HG03103 (cell line): Measurements from ENCODE around the gene PCGF2.

ENCODE experiments used
- ATAC-seq: cut with Tn5 transposase; IDR thresholded peaks from one replicate; pipeline ENCODE4 v1.9.1; 2021; ENCODE audit warnings: low read depth; ENCODE audit not compliant: unreplicated experiment

PCGF2 gene

DNA sequence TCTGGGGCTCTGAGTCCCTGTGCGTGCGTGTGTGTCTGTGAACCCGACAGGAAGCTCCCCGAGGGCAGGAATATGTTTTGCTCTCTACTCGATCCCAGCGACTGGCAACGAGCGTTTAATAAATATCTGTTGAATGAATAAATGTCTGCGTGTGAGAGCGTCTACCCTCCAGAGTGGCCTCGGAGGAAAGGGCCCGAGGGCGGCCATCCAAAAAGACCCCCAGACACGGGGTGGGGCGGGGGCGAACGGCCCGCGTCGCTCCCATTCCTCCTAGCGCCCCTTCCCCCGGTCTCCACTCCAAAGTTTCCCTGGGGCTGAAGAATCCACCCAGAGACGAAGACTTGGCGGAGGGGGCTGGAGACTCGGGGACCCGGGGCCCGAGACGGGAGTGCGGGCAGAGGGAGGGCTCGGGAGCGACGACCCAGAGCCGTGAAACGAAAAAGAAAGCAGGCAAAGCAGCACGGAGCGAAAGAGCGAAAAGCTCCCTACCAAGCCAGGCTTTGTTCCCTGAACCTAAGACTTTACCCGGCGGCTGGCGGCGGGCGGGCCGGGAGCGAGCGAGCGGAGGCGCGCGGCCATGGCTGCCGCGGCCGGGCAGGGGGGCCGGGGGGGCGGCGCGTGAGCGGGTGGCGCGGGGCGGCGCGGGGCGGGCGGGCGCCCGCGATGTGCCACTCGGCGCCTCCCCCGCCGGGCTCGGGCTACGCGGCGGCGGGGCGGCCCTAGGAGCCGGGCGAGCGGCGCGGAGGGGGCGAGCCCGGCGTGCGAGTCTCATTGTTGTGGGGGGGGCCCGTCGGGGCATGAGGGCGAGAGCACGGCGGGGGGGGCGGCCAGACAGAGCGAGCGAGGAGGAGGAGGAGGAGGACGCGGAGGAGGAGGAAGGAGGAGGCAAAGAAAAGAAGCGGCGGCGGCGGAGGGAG is 43.3 kb downstream of the PCGF2 start, which contains the start of gene MLLT6:
Gene MLLT6, plus strand, starts transcription at position 668 of the 917 bp plus-strand sequence. CDS start 360 bp downstream, outside the sequence.
- ATAC-seq: no peak

DNA sequence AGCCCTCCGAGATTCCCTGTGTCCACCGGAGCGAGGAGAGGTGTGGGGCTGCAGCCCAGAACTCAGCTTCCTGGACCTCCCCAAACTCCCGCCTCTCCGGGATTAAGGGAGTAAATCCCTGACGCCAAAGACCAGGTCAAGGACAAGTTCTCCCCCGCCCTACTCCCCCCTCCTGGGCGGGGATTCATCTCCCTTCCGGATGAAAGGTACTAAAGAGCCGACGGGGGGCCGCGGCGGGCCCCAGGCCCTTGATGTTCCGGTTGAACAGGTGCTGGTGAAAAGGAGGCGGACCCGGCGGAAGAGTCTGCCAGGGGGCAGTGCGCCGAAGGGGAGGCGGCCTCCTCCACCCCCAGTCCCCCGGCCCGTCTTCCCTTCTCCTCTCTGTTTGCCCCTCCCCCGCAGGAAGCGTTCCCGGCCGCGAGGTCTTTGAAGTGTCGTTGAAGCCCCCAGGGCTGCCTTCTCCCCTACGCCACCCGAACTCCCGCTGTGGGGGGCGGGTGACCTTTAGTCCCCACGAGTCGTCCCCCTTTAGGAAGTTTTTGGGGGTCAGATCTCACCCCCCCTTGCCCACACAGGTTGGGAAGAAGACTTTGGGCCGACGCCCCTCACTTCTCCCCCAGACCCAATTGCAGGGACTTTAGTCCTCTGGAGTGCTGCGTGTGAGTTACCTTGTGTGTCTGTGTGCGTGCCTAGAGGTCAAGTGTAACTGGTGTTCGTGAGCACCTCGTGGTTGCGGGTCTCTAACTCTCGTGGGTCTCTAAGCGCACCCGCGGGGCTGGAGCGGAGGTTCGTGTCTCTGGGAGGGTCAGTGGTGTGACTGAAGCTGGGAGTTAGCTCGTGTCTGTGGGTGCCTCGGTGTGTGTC is 44.2 kb downstream of the PCGF2 start:
- no peak for ATAC-seq

DNA sequence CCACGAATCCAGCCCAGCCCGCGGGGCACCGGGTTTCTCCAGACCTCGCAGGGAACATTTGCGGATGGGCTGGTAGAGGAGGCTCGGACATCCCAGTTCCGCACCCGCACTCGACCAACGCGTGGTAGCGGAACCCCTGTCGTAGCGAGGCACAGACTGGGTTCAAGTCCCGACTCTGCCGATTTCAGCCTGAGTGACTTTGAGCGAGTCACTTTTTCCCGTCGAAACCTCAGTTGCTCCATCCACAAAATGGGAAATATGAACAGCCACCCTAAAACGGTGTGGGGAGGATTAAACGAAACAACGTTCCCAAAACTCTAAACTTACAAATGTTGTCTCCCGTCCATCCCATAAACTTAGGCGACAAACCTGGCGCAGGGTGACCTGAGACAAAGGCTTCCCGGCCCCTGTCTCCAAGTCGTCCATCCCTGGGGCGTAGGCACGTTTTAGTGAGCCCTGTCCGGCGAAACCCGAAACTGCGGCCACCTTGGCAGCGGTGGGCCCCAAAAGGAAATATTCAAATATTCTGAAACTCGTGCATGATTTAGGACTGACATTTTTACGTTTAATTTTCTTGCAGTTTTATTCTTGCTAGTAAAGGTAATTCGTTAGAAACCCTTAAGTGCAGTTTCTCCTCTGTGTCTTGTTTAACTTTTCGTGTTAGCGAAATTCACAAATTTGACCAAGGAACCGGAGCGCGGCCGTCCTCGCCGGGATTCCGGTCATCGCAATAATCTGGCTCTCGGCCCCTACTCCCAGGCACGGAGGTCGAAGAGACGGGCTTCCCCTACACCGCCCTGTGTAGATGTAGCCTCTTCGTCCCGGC is 45.0 kb downstream of the PCGF2 start:
- no peak for ATAC-seq

DNA sequence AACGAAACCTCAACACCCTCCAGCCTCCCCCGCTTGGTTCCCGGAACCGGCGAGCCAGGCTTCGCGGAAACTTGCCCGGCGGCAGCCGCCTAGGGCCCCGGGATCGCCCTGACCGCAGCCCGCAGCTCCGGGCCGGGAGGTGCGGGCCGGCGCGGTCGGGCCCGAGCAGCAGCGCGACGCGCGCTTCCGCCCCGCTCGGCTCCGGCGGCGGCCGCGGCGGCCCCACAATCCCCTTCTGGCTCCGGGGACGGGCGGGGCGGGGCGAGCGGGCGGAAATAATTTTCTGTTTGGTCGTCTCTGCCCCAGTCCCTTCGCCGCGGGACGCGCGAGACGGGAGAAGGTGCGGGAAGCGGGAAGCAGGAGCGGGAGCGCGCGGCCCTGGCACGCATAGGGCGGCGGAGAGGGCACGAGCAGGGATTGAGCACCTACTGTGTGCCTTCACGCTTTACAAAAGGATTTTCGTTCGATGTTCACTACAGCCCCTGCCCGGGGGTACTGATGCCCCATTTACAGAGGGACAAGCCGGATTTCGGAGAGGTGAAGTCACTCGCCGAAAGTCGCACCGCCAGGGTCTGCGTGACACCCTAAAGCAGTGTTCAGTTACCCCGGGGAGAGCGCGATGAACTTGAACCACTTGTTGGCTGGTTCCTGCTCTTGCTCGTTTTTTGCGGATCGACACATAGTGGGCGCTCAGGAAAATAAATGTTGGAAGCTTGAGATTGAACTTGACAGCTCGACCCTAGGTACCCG is 45.8 kb downstream of the PCGF2 start:
- no peak for ATAC-seq

DNA sequence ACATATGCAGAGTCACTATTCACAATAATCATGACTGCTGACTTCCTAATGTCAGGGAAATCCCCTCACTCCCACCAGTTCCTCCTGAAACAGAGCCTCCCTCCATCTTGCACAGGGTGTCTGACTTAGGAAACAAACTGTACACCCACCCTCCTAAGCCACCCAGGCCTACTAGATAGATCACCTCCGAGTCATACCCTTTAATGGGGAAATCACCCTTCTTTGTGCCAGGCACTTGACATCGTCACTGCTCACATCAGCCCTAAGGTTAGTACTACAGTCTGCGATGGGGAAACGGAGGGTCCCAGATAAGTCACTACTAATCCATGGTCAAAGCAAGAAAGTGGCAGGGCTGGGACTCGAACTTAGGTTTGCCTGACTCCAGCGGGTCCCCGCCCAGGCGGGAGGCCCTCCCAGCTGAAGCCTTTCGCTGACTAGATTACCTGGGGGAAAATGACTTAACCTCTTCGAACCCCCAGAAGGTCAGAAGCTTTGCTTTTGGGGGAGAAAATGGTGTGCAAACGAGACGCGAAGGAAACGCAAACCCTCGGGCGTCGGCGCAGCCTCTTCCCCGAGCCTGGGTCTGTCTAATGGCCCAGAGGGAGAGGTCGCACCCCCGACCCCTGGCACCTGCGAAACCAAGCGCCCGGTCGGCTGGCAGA is 46.5 kb downstream of the PCGF2 start:
- no peak for ATAC-seq

DNA sequence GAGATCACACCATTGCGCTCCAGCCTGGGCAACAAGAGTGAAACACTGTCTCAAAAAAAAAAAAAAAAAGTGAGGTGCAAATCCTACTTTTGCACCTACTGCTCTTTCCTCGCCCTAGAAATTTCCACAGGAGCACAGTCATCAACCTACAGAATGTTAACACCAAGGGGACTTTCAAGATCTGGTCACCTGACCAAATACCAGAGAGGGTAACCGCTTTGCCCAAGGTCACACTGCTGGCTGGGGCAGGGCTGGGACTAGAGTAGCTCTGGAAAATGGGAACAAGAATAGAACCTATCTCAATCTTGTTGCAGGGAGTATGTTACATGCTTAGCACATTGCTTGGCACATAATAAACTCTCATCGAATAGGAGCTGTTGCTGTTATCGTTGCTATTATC is 49.4 kb downstream of the PCGF2 start:
- no peak for ATAC-seq

DNA sequence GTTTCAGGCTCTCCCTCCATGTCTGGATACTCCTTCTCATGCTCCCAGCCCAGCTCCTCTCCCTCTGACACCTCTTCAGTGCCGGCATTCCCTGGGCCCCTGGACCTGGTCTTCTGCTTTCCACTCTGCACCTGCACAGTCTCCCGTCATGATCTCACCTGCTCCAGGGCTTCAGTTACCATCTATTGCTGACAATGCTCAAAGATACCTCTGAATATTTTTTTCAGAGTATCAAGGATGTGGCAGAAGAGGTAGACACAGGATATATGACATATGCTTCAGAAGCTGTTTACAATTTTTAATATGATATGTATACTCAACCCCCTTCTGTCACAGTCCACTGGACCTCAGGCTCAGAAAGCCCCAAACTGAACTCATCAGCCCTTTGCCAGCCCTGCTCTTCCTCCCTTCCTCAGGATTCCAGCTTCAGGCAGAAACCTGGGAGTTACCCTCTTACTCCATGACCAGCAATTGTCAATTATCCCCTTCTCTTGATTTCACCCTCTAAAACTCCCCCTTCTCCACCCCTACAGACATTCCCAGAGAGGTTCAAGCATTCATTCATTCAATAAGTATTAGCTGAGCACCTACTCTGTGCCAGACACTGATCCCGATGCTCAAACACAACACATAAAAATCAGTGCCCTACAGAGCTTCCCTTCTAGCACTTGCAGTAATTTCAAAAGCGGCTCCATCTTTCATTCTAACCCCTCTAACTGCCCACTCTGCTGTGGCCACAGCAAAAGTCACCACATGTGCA is 50.9 kb downstream of the PCGF2 start:
- no peak for ATAC-seq

DNA sequence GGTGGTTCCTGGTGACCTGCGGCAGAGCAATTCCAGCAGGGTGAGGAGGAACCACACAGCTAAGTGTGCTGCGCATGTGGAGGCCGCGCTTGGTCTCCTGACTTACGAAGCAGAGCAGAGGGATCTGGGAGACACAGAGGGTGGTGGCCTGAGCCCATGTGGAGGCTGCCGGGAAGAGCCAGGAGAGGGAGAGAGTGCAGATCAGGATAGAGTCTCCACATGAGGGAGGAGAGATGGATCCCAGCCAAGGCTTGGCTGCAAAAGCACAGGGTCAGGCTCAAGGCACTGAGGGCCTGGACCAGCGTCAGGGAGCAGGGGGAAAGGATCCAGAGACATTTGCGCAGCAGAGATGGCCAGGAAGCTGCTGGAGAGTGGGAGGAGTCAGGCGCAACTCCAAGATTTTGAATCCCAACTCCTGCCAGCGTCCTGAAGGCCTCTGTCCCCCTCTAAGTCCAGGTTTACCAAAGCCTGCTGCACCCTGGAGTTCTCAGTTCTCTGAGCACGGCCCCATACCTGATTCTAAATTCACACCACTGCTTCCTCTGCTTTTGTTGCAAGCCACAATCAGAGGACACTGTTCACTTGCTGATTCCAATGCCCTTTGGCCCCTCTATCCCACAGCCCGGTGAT is 54.3 kb downstream of the PCGF2 start:
- no peak for ATAC-seq

DNA sequence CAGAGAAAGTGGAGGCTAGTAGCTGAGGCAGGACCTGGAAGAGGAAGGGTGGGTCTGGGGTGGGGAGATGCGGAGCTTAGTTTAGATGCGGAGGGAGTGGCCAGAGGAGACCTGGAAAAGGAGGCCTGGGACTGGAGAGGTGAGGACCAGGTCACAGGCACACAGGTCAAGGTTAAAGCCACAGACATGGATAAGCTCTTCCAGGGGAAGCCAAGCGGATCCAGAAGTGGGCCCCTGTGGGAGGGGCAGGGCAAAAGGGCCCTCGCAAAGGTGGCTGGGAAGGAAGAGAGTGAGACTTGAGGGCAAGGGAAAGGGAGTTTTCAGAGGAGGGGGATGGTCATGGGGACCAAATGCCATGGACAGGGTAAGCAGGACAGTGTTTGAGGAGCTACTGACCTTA is 57.0 kb downstream of the PCGF2 start:
- ATAC-seq: no peak

DNA sequence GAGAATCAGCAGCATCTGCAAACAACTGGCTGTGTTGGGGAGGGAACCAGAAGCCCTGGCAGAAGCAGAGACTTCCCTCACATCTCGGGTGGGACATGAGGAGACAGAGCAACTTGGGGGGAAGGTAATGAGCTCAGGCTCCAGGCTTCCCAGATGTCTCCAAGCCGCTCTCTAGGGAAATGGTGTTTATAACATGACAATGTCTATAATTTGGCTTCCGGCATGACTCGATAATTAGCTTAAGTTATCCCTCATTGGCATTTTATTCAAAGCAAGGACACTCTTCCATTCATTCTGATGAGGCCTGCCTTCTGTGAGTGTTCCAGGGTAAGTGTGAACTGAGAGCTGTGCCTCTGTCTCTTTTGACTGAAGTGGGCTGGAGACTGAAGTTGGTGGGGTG is 57.8 kb downstream of the PCGF2 start:
- no peak for ATAC-seq

DNA sequence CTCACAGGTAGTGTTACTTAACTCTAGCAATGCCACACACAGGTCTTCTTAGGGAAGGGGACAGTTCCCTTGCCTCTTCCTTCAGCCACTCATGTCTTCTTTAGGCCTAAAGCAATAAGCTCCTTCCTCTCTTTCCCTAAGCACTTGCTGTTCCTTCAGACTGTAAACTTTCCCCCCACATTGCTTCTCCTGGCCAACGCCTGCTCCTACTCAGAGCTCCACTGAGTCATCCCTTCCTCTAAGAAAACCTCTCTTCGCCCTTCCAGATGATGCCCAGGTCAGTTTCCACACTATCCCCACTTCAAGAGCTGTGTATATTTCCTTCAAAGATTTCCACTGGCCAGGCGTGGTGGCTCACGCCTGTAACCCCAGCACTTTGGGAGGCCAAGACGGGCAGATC is 60.9 kb downstream of the PCGF2 start:
- ATAC-seq: no peak

DNA sequence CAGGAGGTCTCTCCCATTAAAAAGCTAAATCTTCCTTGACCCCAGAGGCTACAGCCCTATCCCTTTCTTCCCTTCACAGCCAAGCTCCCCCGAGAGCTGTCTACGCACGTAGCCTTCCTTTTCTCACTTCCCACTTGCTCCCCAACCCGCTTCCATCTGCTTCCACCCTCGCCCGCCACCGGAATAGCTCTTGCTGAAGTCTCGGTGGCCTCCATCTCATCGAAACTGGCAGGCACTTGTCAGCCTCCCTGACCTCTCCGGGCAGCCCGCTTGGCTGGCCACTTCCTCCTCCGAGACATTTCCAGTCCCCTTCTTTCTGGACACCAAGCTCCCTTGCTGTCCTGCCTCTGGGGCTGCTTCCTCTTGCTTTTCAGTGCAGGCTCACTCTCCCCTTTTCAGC is 62.6 kb downstream of the PCGF2 start:
- no peak for ATAC-seq
